Thoracic aorta (tissue), 2 donors: ENCODE data around the gene BAG3. TPM values are rescaled to one million over a fixed set of nuclear protein-coding genes. Genes with fewer than 3 reads are reported as not detected.

Experiments used
- ATAC-seq: fragments of 150-250 bp; one replicate; pipeline ENCODE4 v1.8.0; 2017; ENCODE audit warnings: low read depth; ENCODE audit not compliant: insufficient number of reproducible peaks, low FRiP score
- DNase-seq: peaks from one replicate; pipeline ENCODE4 v3.0.0-alpha.2; 2020; ENCODE audit warnings: low spot score
- H3K27ac ChIP-seq, 2 donors: fragments of 200-600 bp; sonication (generic); 1 replicate in 1 of 2; 2 replicates in 1 of 2; pipeline ENCODE4 v1.5.1; 2016; ENCODE audit warnings: mild to moderate bottlenecking in 2 of 2, moderate library complexity in 2 of 2
- H3K27me3 ChIP-seq: fragments of 200-600 bp; sonication (generic); replicated peaks from 2 replicates; pipeline ENCODE4 v1.6.0; 2016; ENCODE audit warnings: mild to moderate bottlenecking; ENCODE audit not compliant: insufficient read depth
- H3K36me3 ChIP-seq: fragments of 200-600 bp; sonication (generic); one replicate; pipeline ENCODE4 v1.5.1; 2016
- H3K4me1 ChIP-seq, 2 donors: fragments of 200-600 bp; sonication (generic); 1 replicate in 1 of 2; 2 replicates in 1 of 2; pipeline versions ENCODE4 v1.5.1 to v1.6.0; 2016; ENCODE audit warnings: low read depth in 2 of 2, mild to moderate bottlenecking in 1 of 2; ENCODE audit not compliant: control insufficient read depth in 1 of 2
- H3K4me3 ChIP-seq: fragments of 200-600 bp; sonication (generic); 2 replicates; pipeline ENCODE4 v1.5.1; 2016; ENCODE audit warnings: mild to moderate bottlenecking
- H3K9me3 ChIP-seq: fragments of 200-600 bp; sonication (generic); 2 replicates; pipeline ENCODE4 v1.5.1; 2016
- CTCF ChIP-seq: fragments of 200-600 bp; sonication (generic); IDR thresholded peaks from one replicate; pipeline ENCODE4 v1.5.1; 2019; ENCODE audit warnings: antibody characterized with exemption
- total RNA-seq, 2 donors: library from RNA; depleted of rRNA; stranded (reverse); fragments of >200 nt; gene quantifications; one replicate each; pipeline versions ENCODE4 v1.1.0 to v1.2.3, GENCODE V29; 2016

BAG3 gene
- total RNA-seq, 2 donors from 2014 or later = 48.9 to 87.6 TPM

- H3K36me3 ChIP-seq = no peaks in the 10 kb centered on the region
- TF ChIP-seq CTCF = no peak
- no peak for DNase-seq
- H3K9me3 ChIP-seq = no peaks in the 10 kb centered on the region
- ATAC-seq = no peak
- H3K27me3 ChIP-seq = no peaks in the 10 kb centered on the region
- no peak overlapping the region for H3K27ac ChIP-seq
- H3K4me1 ChIP-seq = no peaks in the 10 kb centered on the region
- no peak overlapping the region for H3K4me3 ChIP-seq
Observed at GRCh38 chr10:119714484-119714816, 63.3 kb downstream of the BAG3 start.

GRCh38 chr10:119715628-119716505, 64.7 kb downstream of the BAG3 start:
- ATAC-seq = no peak
- no peak for TF ChIP-seq CTCF
- no peaks in the 10 kb centered on the region for H3K4me1 ChIP-seq
- peak overlapping the region; percentile 25 to 53 for H3K27ac ChIP-seq
- no peaks in the 10 kb centered on the region for H3K27me3 ChIP-seq
- no peak for DNase-seq
- H3K4me3 ChIP-seq = no peak overlapping the region
- no peaks in the 10 kb centered on the region for H3K36me3 ChIP-seq
- no peaks in the 10 kb centered on the region for H3K9me3 ChIP-seq

GRCh38 chr10:119723161-119723560, 72.0 kb downstream of the BAG3 start:
- Histone ChIP-seq H3K27ac (no peak overlapping the region), H3K27me3 (no peaks in the 10 kb centered on the region), H3K4me3 (no peak overlapping the region), H3K4me1 (peaks cover 14 to 19% of the 10 kb centered on the region in 2 donors), H3K9me3 (no peaks in the 10 kb centered on the region), H3K36me3 (no peaks in the 10 kb centered on the region)
- ATAC-seq (no peak), DNase-seq (no peak)
- TF ChIP-seq CTCF = no peak

GRCh38 chr10:119723624-119724023, 72.4 kb downstream of the BAG3 start:
- Histone ChIP-seq H3K4me1 (peaks cover 14 to 24% of the 10 kb centered on the region in 2 donors), H3K36me3 (no peaks in the 10 kb centered on the region), H3K4me3 (no peak overlapping the region), H3K27me3 (no peaks in the 10 kb centered on the region), H3K27ac (no peak overlapping the region), H3K9me3 (no peaks in the 10 kb centered on the region)
- ATAC-seq = no peak
- DNase-seq = no peak
- TF ChIP-seq CTCF = no peak

- Histone ChIP-seq H3K9me3 (no peaks in the 10 kb centered on the region), H3K4me3 (peak overlapping the region; percentile 83), H3K27ac (peak overlapping the region; percentile 73 to 93), H3K36me3 (no peaks in the 10 kb centered on the region), H3K27me3 (no peaks in the 10 kb centered on the region), H3K4me1 (peaks cover 14 to 25% of the 10 kb centered on the region in 2 donors)
- no peak for TF ChIP-seq CTCF
- DNase-seq (no peak), ATAC-seq (no peak)
Observed at GRCh38 chr10:119724593-119725516, 73.7 kb downstream of the BAG3 start.
